Stimulated activated CD8-positive, alpha-beta memory T cell treated with anti-CD3 and anti-CD28 coated beads, Interleukin-12 subunit alpha, Interleukin-12 subunit beta, amount 100 ng/mL, for 24 hours (primary cell): ENCODE results near the gene ODAD2.
"Not testable (repeated sequence)": the region's sequence is repeated elsewhere in the genome, so short reads cannot be mapped to it uniquely, and the experiment has no call there.

ENCODE experiments used
- DNase-seq: peaks from one replicate; pipeline ENCODE4 v3.0.0-alpha.2; 2020; ENCODE audit errors: extremely low read depth

ODAD2 gene, protein sequence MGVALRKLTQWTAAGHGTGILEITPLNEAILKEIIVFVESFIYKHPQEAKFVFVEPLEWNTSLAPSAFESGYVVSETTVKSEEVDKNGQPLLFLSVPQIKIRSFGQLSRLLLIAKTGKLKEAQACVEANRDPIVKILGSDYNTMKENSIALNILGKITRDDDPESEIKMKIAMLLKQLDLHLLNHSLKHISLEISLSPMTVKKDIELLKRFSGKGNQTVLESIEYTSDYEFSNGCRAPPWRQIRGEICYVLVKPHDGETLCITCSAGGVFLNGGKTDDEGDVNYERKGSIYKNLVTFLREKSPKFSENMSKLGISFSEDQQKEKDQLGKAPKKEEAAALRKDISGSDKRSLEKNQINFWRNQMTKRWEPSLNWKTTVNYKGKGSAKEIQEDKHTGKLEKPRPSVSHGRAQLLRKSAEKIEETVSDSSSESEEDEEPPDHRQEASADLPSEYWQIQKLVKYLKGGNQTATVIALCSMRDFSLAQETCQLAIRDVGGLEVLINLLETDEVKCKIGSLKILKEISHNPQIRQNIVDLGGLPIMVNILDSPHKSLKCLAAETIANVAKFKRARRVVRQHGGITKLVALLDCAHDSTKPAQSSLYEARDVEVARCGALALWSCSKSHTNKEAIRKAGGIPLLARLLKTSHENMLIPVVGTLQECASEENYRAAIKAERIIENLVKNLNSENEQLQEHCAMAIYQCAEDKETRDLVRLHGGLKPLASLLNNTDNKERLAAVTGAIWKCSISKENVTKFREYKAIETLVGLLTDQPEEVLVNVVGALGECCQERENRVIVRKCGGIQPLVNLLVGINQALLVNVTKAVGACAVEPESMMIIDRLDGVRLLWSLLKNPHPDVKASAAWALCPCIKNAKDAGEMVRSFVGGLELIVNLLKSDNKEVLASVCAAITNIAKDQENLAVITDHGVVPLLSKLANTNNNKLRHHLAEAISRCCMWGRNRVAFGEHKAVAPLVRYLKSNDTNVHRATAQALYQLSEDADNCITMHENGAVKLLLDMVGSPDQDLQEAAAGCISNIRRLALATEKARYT

DNA sequence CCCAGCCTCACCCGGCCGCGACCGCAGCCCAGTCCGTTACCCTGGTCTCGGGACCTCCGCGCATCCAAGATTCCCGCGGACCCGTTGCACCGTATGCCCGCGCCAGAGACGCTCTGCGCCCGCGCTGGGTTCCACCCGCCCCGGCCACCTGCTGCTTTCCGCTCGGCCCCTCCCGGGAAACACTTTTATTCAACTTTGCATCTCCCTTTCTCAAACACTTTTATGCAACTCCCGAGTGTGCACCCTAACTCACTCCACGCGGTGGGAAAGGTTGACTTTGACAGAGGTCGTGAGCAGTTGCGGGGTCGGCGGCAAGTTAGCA lies at the start of gene ODAD2:
ODAD2 (minus strand) TSS at position 126 of the 322 bp plus-strand sequence. CDS start 3,937 bp downstream, outside the sequence.
- no peak for DNase-seq

GRCh38 chr10:28047061-28047460 lies 48.2 kb upstream of the ODAD2 start:
- no peak for DNase-seq

DNA sequence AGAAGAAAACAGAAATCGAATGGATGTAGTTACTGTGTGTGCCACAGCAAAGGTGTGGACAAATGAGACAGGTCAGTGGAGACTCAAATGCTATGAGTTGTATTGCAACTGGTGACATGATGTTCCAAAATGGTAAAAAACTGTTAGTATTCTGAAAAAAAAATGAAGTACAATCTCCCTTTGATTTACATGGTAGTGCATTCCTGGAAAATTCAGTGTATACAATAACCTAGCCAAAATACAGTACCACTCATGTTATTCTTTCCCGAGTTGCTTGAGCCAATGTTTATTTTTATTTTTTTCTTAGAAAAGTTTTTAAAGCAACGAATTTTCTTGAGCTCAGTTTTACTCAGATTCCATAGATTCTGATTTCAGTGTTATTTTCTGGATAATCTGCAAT lies 47.7 kb upstream of the ODAD2 start:
- no peak for DNase-seq

- no peak for DNase-seq
Observed at GRCh38 chr10:28043941-28044340, 45.1 kb upstream of the ODAD2 start.

DNA sequence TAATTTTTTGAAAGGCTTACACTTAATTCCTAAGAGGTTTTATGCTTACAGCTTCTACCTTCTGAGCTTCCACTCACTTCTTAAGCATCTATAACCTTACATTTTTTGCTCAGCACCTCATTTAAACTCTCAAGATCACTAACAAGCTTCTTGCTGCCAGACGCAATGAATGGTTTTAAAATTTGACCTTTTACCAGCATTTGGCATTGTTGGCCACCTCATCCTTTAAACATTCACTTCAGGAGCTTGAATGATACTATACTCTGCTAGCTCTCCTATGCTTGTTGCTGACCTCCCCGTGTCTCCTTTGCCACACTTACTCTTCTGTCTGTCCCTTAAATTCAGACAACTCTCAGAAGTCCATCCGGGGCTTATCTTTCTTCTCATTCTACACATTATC lies 37.7 kb upstream of the ODAD2 start:
- DNase-seq: no peak

DNA sequence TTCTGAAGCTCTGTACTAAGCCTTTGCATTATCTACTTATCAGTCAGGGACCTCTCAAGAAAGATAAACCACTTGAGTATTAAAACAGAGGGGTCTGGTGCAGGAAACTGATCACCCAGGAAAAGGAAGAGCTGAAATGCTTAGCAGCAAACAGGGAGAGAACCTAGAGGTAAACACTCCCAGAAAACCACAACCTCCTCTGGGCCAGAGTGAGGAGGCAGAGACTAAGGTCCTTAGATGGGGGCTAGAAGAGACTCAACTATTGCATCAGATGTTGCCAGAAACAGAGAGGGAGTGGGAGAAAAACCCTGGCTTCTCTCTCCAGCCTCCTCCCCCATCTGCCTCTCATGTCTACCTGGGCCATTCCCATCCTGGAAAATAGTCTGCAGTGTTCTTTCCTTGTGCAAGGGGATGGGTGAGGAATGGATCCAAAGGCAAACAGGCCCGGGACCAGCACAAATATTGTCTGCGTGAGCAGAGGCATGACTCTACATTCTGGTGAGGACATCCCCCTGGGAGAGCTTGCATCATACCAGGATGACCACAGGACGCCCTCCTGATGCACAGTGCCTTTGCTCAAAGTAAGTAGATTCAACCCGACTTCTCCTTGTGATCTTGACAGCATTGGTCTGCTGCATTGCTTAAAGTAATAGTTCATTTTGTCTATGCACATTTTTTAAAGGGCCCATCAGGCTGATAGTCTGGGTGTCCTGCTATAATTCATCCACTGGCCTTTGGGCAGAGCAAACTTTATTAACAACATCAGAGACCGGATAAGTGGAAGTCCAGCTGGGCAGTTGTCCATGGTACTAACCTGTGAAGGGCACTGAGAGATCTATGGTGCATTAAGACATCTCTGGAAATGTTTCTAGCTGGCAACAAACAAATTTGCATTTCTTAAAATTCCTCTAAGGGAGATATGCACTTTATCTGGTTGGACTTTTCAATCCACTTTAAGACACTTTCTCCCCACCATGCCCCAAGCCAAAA lies 22.4 kb upstream of the ODAD2 start:
- no peak for DNase-seq

- DNase-seq: no peak
Observed at GRCh38 chr10:28020080-28020860, 21.4 kb upstream of the ODAD2 start.

GRCh38 chr10:28014651-28015050 lies 15.8 kb upstream of the ODAD2 start:
- DNase-seq: no peak

- no peak for DNase-seq
Observed at GRCh38 chr10:28012990-28013515, 14.2 kb upstream of the ODAD2 start.

- DNase-seq: no peak
Observed at GRCh38 chr10:28010821-28011220, 11.9 kb upstream of the ODAD2 start.

- DNase-seq: no peak
Observed at GRCh38 chr10:28008054-28008453, 9.2 kb upstream of the ODAD2 start.

- no peak for DNase-seq
Observed at GRCh38 chr10:28001353-28001752, 2.5 kb upstream of the ODAD2 start.

- DNase-seq: no peak
Observed at GRCh38 chr10:27998178-27998953, 513 bp downstream of the ODAD2 start.

DNA sequence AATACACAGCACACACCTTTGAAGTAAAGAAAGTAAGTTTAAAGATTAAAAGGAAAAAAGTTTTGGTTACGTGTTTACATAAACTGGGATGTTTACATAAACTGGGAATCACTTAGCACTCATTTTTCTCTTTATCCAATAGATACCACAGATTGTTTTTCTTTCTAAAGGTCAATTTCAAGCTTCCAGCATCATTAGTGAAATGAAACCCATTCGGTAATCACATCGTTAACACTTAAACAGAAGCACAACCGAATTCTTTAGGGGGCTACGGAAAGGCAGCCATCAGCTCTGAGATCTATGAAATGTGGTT lies 1.1 kb downstream of the ODAD2 start:
- DNase-seq: no peak

- no peak for DNase-seq
Observed at GRCh38 chr10:27995311-27995710, 3.6 kb downstream of the ODAD2 start.

GRCh38 chr10:27989357-27989756 lies 9.5 kb downstream of the ODAD2 start:
- not testable (repeated sequence) for DNase-seq

DNA sequence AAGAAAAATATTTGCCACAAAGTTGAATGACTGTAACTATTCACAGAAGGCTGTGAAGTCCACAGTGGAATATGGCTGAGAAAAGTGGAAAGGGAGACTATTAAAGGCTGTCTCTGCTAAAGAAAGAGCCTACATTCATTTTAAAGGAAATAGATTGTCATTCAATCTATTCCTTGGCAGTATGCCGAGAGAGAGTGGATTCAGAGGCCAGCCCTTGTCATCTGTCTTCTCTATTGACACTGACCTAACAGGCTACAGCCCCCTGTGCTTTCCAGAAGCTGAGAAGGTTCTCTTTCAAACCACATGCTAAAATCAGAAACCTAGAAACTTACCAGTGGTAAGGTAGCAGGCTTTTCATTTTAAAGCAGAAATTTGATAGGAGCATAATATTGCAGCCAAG lies 12.1 kb downstream of the ODAD2 start:
- DNase-seq: no peak

DNA sequence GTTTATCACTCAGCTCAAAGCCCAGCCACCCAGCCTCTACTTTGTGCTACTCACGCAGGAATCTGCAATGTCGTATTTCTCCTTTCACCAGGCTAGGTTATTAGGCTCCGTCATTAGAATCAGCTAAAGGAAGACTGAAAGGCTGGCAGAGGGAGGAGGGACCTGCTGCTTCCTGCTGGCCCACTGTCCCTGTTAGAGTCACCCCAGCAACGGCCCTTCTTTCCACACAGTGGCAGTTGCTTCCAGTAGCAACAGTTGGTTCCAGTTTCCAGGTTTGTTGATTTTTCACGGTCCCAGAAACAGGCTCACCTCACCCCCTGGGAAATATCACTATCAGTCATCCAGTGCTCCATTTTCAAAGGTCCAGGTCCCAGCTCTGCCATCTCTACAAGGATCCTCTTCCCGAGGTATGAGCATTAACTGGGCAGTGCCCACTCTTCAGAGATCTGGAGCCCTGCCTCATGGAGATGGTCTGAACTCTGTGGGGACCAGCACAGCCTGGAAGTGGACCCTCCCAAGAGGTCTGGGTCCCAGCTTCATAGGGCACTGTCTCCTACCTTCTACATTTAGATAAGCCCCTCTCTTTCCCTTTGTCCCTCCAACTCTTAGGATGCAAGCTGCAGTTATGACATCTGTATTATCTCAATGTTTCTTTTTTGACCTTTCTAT lies 15.9 kb downstream of the ODAD2 start:
- DNase-seq: no peak

DNA sequence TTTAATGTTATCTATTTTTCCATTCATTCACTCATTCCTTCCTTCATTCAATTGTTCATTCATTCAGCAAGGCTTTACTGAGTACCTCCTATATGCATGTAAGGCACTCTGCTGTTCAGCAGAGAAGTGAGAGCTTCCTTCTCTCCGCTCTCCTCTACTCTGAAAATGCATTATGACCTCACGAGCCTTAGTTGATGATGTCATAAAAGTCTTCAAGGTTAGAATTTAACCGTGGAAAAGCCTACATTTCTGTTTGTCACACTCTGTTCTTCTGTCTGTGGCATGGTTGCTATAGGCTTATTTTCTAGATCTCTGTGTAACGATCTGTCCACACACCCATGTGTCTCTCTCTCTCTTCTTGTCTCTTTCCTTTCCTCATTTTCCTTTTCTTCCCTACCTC lies 17.1 kb downstream of the ODAD2 start:
- DNase-seq: no peak
